ENCODE data around the gene RARA. TPM values are rescaled to one million over a fixed set of nuclear protein-coding genes. Genes with fewer than 3 reads are reported as not detected.
"Not testable (repeated sequence)": the region's sequence is repeated elsewhere in the genome, so short reads cannot be mapped to it uniquely, and the experiment has no call there.

The RARA gene
- polyA plus RNA-seq, 1 donor from 2014 or later = 6.6 TPM

DNA sequence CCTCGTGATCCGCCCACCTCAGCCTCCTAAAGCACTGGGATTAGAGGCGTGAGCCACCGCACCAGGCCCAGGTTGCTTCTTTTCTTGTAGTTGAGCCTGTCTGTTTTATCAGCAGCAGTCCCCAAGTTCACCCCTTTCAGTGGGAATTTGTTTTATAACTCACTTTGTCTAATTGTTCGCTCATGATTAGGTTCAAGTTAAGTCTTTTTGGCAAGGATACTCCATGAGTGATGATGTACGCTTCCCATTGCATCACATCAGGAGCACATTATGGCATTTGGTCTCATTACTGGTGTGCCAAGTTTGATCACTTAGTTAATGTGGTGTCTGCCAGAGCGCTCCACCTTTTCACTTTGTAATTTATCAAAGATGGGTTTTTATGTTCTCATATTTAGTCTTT is 70.0 kb downstream of the RARA start:
- no peaks in the 10 kb centered on the region for H3F3A ChIP-seq (ENCODE audit: insufficient read depth, low read length, poor library complexity, severe bottlenecking)
- no peak overlapping the region for H2AFZ ChIP-seq (ENCODE audit: low read depth, low read length)
- no peak overlapping the region for H3K27ac ChIP-seq (ENCODE audit: low read length)
- H3K36me3 ChIP-seq (ENCODE audit: insufficient read depth, low read length) = no peaks in the 10 kb centered on the region
- no peak overlapping the region for H3K4me2 ChIP-seq (ENCODE audit: low read length)
- TF ChIP-seq CTCF (IDR thresholded peaks at IDR 0.05; ENCODE audit: poor library complexity, severe bottlenecking) (no peak), EZH2 (IDR thresholded peaks at IDR 0.05; ENCODE audit: borderline replicate concordance, insufficient read depth, low read length, poor library complexity, severe bottlenecking) (no peak), POLR2AphosphoS5 (IDR thresholded peaks at IDR 0.05) (no peak), TAF1 (IDR thresholded peaks at IDR 0.05; ENCODE audit: low read depth) (no peak), RAD21 (conservative IDR thresholded peaks at IDR 0.05) (no peak), EP300 (conservative IDR thresholded peaks at IDR 0.05; ENCODE audit: poor library complexity, severe bottlenecking) (no peak)
- H4K20me1 ChIP-seq (ENCODE audit: insufficient read depth) = no peaks in the 10 kb centered on the region
- H3K79me2 ChIP-seq (replicated peaks; ENCODE audit: insufficient read depth, low read length) = no peaks in the 10 kb centered on the region
- H3K9me2 ChIP-seq (ENCODE audit: insufficient read depth, low read length) = no peaks in the 10 kb centered on the region
- H3K4me3 ChIP-seq (ENCODE audit: low read length) = no peak overlapping the region
- no peaks in the 10 kb centered on the region for H3K9me3 ChIP-seq (ENCODE audit: low read length)
- H3K27me3 ChIP-seq (ENCODE audit: insufficient read depth, low read depth, low read length) = no peaks in the 10 kb centered on the region
- H3K9ac ChIP-seq (ENCODE audit: low read length) = no peak overlapping the region

- no peak for TF ChIP-seq POLR2AphosphoS5 (IDR thresholded peaks at IDR 0.05)
These were observed 73.3 kb downstream of the RARA start for GRCh38 chr17:40382251-40382650.

DNA sequence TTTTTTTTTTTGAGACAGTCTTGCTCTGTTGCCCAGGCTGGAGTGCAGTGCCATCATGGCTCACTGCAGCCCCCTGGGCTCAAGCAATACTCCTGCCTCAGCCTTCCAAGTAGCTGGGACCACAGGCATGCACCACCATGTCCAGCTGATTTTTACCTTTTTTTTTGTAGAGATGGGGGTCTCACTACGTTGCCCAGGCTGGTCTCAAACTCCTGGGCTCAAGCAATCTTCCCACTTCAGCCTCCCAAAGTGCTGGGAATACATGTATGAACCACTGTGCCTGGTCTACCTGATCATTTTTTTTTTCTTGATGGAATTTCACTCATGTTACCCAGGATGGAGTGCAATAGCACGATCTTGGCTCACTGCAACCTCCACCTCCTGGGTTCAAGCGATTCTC is 77.6 kb downstream of the RARA start:
- not testable (repeated sequence) for H4K20me1 ChIP-seq (ENCODE audit: insufficient read depth); H3K79me2 ChIP-seq (replicated peaks; ENCODE audit: insufficient read depth, low read length); H3K9ac ChIP-seq (ENCODE audit: low read length); H3K4me3 ChIP-seq (ENCODE audit: low read length); H3K9me3 ChIP-seq (ENCODE audit: low read length); H2AFZ ChIP-seq (ENCODE audit: low read depth, low read length); H3K27ac ChIP-seq (ENCODE audit: low read length); H3K4me2 ChIP-seq (ENCODE audit: low read length); H3K9me2 ChIP-seq (ENCODE audit: insufficient read depth, low read length); H3F3A ChIP-seq (ENCODE audit: insufficient read depth, low read length, poor library complexity, severe bottlenecking); H3K27me3 ChIP-seq (ENCODE audit: insufficient read depth, low read depth, low read length); H3K36me3 ChIP-seq (ENCODE audit: insufficient read depth, low read length)

More at GRCh38 chr17:40382251-40382650, 73.3 kb downstream of the RARA start:
- no peaks in the 10 kb centered on the region for H4K20me1 ChIP-seq (ENCODE audit: insufficient read depth)
- H3F3A ChIP-seq (ENCODE audit: insufficient read depth, low read length, poor library complexity, severe bottlenecking) = no peaks in the 10 kb centered on the region
- no peaks in the 10 kb centered on the region for H3K79me2 ChIP-seq (replicated peaks; ENCODE audit: insufficient read depth, low read length)
- no peak overlapping the region for H3K4me3 ChIP-seq (ENCODE audit: low read length)
- no peak overlapping the region for H3K27ac ChIP-seq (ENCODE audit: low read length)
- H3K9me2 ChIP-seq (ENCODE audit: insufficient read depth, low read length) = no peaks in the 10 kb centered on the region
- H3K4me2 ChIP-seq (ENCODE audit: low read length) = no peak overlapping the region
- H3K36me3 ChIP-seq (ENCODE audit: insufficient read depth, low read length) = no peaks in the 10 kb centered on the region
- no peaks in the 10 kb centered on the region for H3K27me3 ChIP-seq (ENCODE audit: insufficient read depth, low read depth, low read length)
- H3K9me3 ChIP-seq (ENCODE audit: low read length) = no peaks in the 10 kb centered on the region
- H3K9ac ChIP-seq (ENCODE audit: low read length) = no peak overlapping the region
- H2AFZ ChIP-seq (ENCODE audit: low read depth, low read length) = no peak overlapping the region

- TF ChIP-seq REST (IDR thresholded peaks at IDR 0.05; ENCODE audit: borderline replicate concordance) (no peak), MXI1 (conservative IDR thresholded peaks at IDR 0.05; ENCODE audit: poor library complexity, severe bottlenecking) (no peak), TAF1 (IDR thresholded peaks at IDR 0.05; ENCODE audit: low read depth) (no peak), SMC3 (conservative IDR thresholded peaks at IDR 0.05; ENCODE audit: poor library complexity) (peak; percentile 77), RAD21 (conservative IDR thresholded peaks at IDR 0.05) (peak; percentile 68), EZH2 (IDR thresholded peaks at IDR 0.05; ENCODE audit: borderline replicate concordance, insufficient read depth, low read length, poor library complexity, severe bottlenecking) (no peak), CTCF (IDR thresholded peaks at IDR 0.05; ENCODE audit: poor library complexity, severe bottlenecking) (peak; percentile 71), EP300 (conservative IDR thresholded peaks at IDR 0.05; ENCODE audit: poor library complexity, severe bottlenecking) (no peak), POLR2AphosphoS5 (IDR thresholded peaks at IDR 0.05) (no peak)
- no peaks in the 10 kb centered on the region for H3F3A ChIP-seq (ENCODE audit: insufficient read depth, low read length, poor library complexity, severe bottlenecking)
- H3K36me3 ChIP-seq (ENCODE audit: insufficient read depth, low read length) = no peaks in the 10 kb centered on the region
- H3K9me3 ChIP-seq (ENCODE audit: low read length) = no peaks in the 10 kb centered on the region
- H3K4me2 ChIP-seq (ENCODE audit: low read length) = no peak overlapping the region
- no peak overlapping the region for H3K9ac ChIP-seq (ENCODE audit: low read length)
- no peaks in the 10 kb centered on the region for H3K79me2 ChIP-seq (replicated peaks; ENCODE audit: insufficient read depth, low read length)
- H3K4me3 ChIP-seq (ENCODE audit: low read length) = no peak overlapping the region
- no peaks in the 10 kb centered on the region for H4K20me1 ChIP-seq (ENCODE audit: insufficient read depth)
- no peak overlapping the region for H2AFZ ChIP-seq (ENCODE audit: low read depth, low read length)
- H3K27ac ChIP-seq (ENCODE audit: low read length) = no peak overlapping the region
- no peaks in the 10 kb centered on the region for H3K27me3 ChIP-seq (ENCODE audit: insufficient read depth, low read depth, low read length)
- H3K9me2 ChIP-seq (ENCODE audit: insufficient read depth, low read length) = no peaks in the 10 kb centered on the region
These were observed 90.2 kb downstream of the RARA start for GRCh38 chr17:40399185-40399584.
